ENCODE measurements around the gene ZNF184.

The ZNF184 gene

DNA sequence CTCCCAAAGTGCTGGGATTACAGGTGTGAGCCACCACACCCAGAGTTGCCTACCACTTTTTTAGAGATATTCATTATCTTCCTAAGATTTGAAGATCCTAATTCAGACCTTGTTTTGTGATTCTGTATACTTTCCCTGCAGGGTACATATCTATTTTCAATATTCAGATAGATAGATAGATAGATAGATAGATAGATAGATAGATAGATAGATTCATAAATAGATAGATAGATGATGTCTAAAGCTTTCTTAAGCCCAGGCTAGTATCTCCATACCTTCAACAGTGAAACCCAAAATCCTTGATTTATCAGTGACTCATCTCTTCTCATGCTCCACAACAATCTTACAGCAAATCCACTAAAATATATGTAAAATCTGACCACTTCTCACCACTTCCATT lies 53.5 kb downstream of the ZNF184 start:
- H3K36me3 ChIP-seq = no peaks in the 10 kb centered on the region

DNA sequence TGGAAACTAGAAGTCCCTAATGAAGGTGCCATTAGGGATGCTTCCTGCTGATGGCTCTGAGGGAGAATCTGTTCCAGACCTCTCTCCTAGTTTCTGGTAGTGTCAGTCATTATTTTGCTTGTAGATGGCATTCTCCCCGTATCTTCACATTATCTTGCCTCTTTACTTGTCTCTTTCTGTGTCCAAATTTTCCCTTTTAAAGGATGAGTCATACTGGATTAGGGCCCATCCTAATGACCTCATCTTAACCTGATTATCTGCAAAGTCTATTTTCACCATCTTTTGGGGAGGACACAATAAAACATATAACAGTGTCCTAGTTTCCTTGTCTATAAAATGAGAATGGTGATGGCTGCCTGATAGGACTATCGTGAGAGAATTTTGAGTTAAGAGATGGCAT lies 57.0 kb downstream of the ZNF184 start:
- Histone ChIP-seq H3K4me3 (no peak overlapping the region), H3K9me3 (no peaks in the 10 kb centered on the region), H3K36me3 (no peaks in the 10 kb centered on the region), H3K4me1 (no peaks in the 10 kb centered on the region), H3K27ac (no peak overlapping the region), H3K27me3 (no peaks in the 10 kb centered on the region)
- no peak for DNase-seq
- TF ChIP-seq, protein P1, sequence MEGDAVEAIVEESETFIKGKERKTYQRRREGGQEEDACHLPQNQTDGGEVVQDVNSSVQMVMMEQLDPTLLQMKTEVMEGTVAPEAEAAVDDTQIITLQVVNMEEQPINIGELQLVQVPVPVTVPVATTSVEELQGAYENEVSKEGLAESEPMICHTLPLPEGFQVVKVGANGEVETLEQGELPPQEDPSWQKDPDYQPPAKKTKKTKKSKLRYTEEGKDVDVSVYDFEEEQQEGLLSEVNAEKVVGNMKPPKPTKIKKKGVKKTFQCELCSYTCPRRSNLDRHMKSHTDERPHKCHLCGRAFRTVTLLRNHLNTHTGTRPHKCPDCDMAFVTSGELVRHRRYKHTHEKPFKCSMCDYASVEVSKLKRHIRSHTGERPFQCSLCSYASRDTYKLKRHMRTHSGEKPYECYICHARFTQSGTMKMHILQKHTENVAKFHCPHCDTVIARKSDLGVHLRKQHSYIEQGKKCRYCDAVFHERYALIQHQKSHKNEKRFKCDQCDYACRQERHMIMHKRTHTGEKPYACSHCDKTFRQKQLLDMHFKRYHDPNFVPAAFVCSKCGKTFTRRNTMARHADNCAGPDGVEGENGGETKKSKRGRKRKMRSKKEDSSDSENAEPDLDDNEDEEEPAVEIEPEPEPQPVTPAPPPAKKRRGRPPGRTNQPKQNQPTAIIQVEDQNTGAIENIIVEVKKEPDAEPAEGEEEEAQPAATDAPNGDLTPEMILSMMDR (IDR thresholded peaks at IDR 0.05) = no peak
- intact Hi-C loops (cut with DNase I; ENCODE audit: low total_unique reads) = no loop called here

More for the DNA sequence above, 53.5 kb downstream of the ZNF184 start:
- TF ChIP-seq, protein P1 (IDR thresholded peaks at IDR 0.05) = no peak
- DNase-seq = no peak
- no peak overlapping the region for H3K27ac ChIP-seq
- no peak overlapping the region for H3K4me3 ChIP-seq
- no peaks in the 10 kb centered on the region for H3K4me1 ChIP-seq
- H3K27me3 ChIP-seq = no peaks in the 10 kb centered on the region
- H3K9me3 ChIP-seq = peaks cover 0 to 7% (median 0%) of the 10 kb centered on the region in 3 donors
- intact Hi-C loops (cut with DNase I; ENCODE audit: low total_unique reads) = no loop called here

DNA sequence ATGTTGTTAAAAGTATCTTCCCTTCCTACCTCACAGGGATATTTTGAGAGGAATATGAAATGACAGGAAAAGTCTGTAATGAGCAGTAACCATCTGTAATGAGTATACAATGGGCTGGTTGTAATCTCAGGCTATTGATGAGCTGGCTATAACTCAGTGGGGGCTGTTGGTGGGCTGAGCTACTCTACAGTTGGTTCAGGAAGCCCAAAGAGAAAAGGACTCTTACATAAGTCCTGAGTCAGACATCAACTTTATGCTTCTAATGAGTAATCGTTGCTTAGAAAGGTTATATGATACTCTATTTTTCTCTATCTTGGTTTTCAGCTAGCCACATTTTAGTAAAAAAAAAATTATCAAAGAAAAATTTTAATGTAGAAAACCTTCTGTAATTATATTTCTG lies 57.9 kb downstream of the ZNF184 start:
- Histone ChIP-seq H3K4me1 (no peaks in the 10 kb centered on the region), H3K36me3 (no peaks in the 10 kb centered on the region), H3K27ac (no peak overlapping the region), H3K27me3 (no peaks in the 10 kb centered on the region), H3K9me3 (no peaks in the 10 kb centered on the region), H3K4me3 (no peak overlapping the region)
- intact Hi-C loops (cut with DNase I; ENCODE audit: low total_unique reads) = no loop called here
- no peak for DNase-seq
- TF ChIP-seq, protein P1 (IDR thresholded peaks at IDR 0.05) = no peak

DNA sequence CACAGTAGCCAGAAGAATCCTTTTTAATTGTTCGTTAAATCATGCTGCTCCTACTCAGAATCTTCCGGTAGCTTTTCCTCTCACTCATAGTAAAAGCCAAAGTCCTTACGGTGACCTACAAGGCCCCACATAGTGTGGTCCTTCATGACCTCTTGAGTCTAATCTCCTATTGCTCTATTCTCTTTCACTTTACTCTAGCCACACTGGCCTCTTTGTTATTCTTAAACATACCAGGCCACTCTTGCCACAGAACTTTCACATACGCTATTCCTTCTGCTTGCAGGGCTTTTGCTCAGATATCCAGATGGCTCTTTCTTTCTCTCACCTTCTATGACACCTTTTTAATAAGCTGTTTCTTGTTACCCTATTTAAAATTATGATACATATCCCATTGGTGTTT lies 58.6 kb downstream of the ZNF184 start:
- H3K27ac ChIP-seq = no peak overlapping the region
- no peak for DNase-seq
- H3K4me3 ChIP-seq = no peak overlapping the region
- TF ChIP-seq, protein P1 (IDR thresholded peaks at IDR 0.05) = no peak
- H3K4me1 ChIP-seq = no peaks in the 10 kb centered on the region
- no peaks in the 10 kb centered on the region for H3K9me3 ChIP-seq
- H3K36me3 ChIP-seq = no peaks in the 10 kb centered on the region
- H3K27me3 ChIP-seq = no peaks in the 10 kb centered on the region
- intact Hi-C loops (cut with DNase I; ENCODE audit: low total_unique reads) = no loop called here

DNA sequence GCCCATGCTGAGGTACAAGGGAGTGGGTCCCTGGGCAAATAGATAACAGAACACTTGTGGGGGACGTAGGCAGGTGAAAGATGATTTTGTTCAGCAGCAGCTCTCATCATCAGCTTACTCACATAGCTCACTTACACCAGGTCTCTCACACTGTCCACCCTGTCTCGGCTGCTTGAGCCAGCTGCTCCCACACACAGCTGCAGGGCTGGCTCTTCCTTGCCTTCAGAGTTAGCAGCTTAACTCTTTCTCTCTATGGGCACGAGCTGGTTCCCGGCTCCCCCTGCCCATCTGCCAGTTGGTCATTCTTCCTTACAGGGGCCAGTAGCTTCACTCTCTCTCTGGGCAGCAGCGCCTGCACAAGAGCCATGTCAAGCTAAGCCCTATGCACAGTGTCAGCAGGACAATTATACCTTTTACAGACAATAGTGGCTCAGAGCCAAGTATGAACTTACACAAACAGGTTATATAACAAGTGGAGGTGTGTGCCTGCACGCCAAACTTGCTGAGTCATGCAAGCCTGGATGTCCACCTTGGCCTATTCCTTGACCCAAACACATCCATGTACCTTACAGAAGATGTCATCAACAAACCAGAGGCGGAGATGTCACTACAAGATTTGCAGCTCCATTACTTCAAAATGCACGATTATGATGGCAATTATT lies 65.6 kb downstream of the ZNF184 start:
- Histone ChIP-seq H3K4me1 (no peaks in the 10 kb centered on the region), H3K36me3 (peaks cover 0 to 15% (median 0%) of the 10 kb centered on the region in 3 donors), H3K9me3 (peaks cover 0 to 4% (median 3%) of the 10 kb centered on the region in 3 donors), H3K4me3 (no peak overlapping the region), H3K27me3 (no peaks in the 10 kb centered on the region), H3K27ac (no peak overlapping the region)
- TF ChIP-seq, protein P1 (IDR thresholded peaks at IDR 0.05) = no peak
- intact Hi-C loops (cut with DNase I; ENCODE audit: low total_unique reads) = no loop called here
- DNase-seq = no peak

Measured in tibial artery (tissue), 4 donors.